IMR-90 (cell line): ENCODE data around the gene TMEM86B. TPM values are rescaled to one million over a fixed set of nuclear protein-coding genes. Genes with fewer than 3 reads are reported as not detected.

Source experiments
- microRNA-seq, 2 experiments: library from miRNA; stranded (forward) in 1 of 2; unstranded in 1 of 2; fragments of 10-50 nt in 1 of 2; fragments of <30 nt in 1 of 2; gene quantifications in 1 of 2; microRNA quantifications in 1 of 2; one replicate each; pipeline versions ENCODE3 to v1.1.0; 2013 to 2020; ENCODE audit not compliant: insufficient read depth in 1 of 2, insufficient read length in 1 of 2, unreplicated experiment in 1 of 2
- polyA plus RNA-seq, 3 experiments: library from polyadenylated mRNA; depleted of rRNA; stranded (reverse); fragments of >200 nt; gene quantifications; 2 replicates each; pipeline ENCODE4 v1.2.3, GENCODE V29; 2012; ENCODE audit warnings: low replicate concordance in 1 of 3
- small RNA-seq, 5 experiments: library from RNA; depleted of rRNA; stranded (forward); fragments of <200 nt; gene quantifications; one replicate each; pipeline ENCODE3, GENCODE V24; 2012
- total RNA-seq: library from RNA; depleted of rRNA; stranded (reverse); fragments of >200 nt; gene quantifications from 2 replicates; pipeline ENCODE4 v1.2.3, GENCODE V29; 2012; rRNA removed

Gene TMEM86B
- total and polyA plus RNA-seq, 2 of the 4 experiments (the other 2 are of a cell fraction) = 0.18 to 2.4 TPM

Small RNA genes within 50 kb of the gene (microRNA-seq; reads per million reads assigned to microRNA genes)
- gene MIR6802 = 1.0 to 1.8 reads per million in 2 experiments
- 0 to 2.2 reads per million in 2 experiments for gene MIR6803
- gene MIR6804 = 2.2 to 6.2 reads per million in 2 experiments

Small RNA genes within 50 kb of the gene (small RNA-seq; reads per million reads assigned to genes)
- 0 to 0.57 (median 0) reads per million in 5 experiments for gene MIR6802
- 0 reads per million in 5 experiments for gene MIR6803
- gene MIR6804 = 0 reads per million in 5 experiments

Other genes with a start within 250 kb of the TMEM86B start
- gene GP6, start 190.5 kb downstream of the TMEM86B start, total RNA-seq = not detected in 2 replicates
- gene GP6, start 190.5 kb downstream of the TMEM86B start, polyA plus RNA-seq (2012; rRNA removed) = 0.03 TPM in 1 of 2 replicates, not detected in the other
- gene RDH13, start 165.6 kb downstream of the TMEM86B start, total RNA-seq = 7.5 and 8.3 TPM in 2 replicates
- 6.9 and 7.8 TPM in 2 replicates for gene RDH13, start 165.6 kb downstream of the TMEM86B start, polyA plus RNA-seq (2012; rRNA removed)
- 0.90 and 1.9 TPM in 2 replicates for gene EPS8L1, start 152.9 kb downstream of the TMEM86B start, total RNA-seq
- gene EPS8L1, start 152.9 kb downstream of the TMEM86B start, polyA plus RNA-seq (2012; rRNA removed) = 2.9 and 3.1 TPM in 2 replicates
- 21.1 and 21.5 TPM in 2 replicates for gene PPP1R12C, start 111.1 kb downstream of the TMEM86B start, total RNA-seq
- gene PPP1R12C, start 111.1 kb downstream of the TMEM86B start, polyA plus RNA-seq (2012; rRNA removed) = 81.4 and 104 TPM in 2 replicates
- 1.3 and 3.1 TPM in 2 replicates for gene TNNT1, start 79.6 kb downstream of the TMEM86B start, total RNA-seq
- 2.5 and 2.6 TPM in 2 replicates for gene TNNT1, start 79.6 kb downstream of the TMEM86B start, polyA plus RNA-seq (2012; rRNA removed)
- not detected in 2 replicates for gene TNNI3, start 71.0 kb downstream of the TMEM86B start, total RNA-seq
- gene TNNI3, start 71.0 kb downstream of the TMEM86B start, polyA plus RNA-seq (2012; rRNA removed) = not detected in 2 replicates
- 0.28 TPM in 1 of 2 replicates, not detected in the other for gene DNAAF3, start 62.1 kb downstream of the TMEM86B start, total RNA-seq
- gene DNAAF3, start 62.1 kb downstream of the TMEM86B start, polyA plus RNA-seq (2012; rRNA removed) = 0.34 TPM in 2 replicates
- gene SYT5, start 48.5 kb downstream of the TMEM86B start, total RNA-seq = under 0.01 TPM in 2 replicates
- 0.15 TPM in 1 of 2 replicates, not detected in the other for gene SYT5, start 48.5 kb downstream of the TMEM86B start, polyA plus RNA-seq (2012; rRNA removed)
- gene PTPRH, start 19.3 kb downstream of the TMEM86B start, total RNA-seq = 1.7 and 3.4 TPM in 2 replicates
- 1.3 and 1.7 TPM in 2 replicates for gene PTPRH, start 19.3 kb downstream of the TMEM86B start, polyA plus RNA-seq (2012; rRNA removed)
- 19.9 and 20.0 TPM in 2 replicates for gene PPP6R1, start 30.3 kb upstream of the TMEM86B start, total RNA-seq
- gene PPP6R1, start 30.3 kb upstream of the TMEM86B start, polyA plus RNA-seq (2012; rRNA removed) = 50.1 and 50.2 TPM in 2 replicates
- 19.7 and 21.0 TPM in 2 replicates for gene HSPBP1, start 51.3 kb upstream of the TMEM86B start, total RNA-seq
- 43.2 and 52.5 TPM in 2 replicates for gene HSPBP1, start 51.3 kb upstream of the TMEM86B start, polyA plus RNA-seq (2012; rRNA removed)
- gene BRSK1, start 55.2 kb upstream of the TMEM86B start, total RNA-seq = 1.9 and 2.5 TPM in 2 replicates
- gene BRSK1, start 55.2 kb upstream of the TMEM86B start, polyA plus RNA-seq (2012; rRNA removed) = 22.3 and 31.1 TPM in 2 replicates
- gene TMEM150B, start 96.6 kb upstream of the TMEM86B start, total RNA-seq = not detected in 2 replicates
- gene TMEM150B, start 96.6 kb upstream of the TMEM86B start, polyA plus RNA-seq (2012; rRNA removed) = not detected in 2 replicates
- gene KMT5C, start 111.1 kb upstream of the TMEM86B start, total RNA-seq = 1.8 and 1.9 TPM in 2 replicates
- 5.9 and 6.9 TPM in 2 replicates for gene KMT5C, start 111.1 kb upstream of the TMEM86B start, polyA plus RNA-seq (2012; rRNA removed)
- gene COX6B2, start 126.0 kb upstream of the TMEM86B start, total RNA-seq = not detected in 2 replicates
- 0.19 and 0.39 TPM in 2 replicates for gene COX6B2, start 126.0 kb upstream of the TMEM86B start, polyA plus RNA-seq (2012; rRNA removed)
- not detected in 2 replicates for gene GARIN5B, start 134.5 kb upstream of the TMEM86B start, total RNA-seq
- gene GARIN5B, start 134.5 kb upstream of the TMEM86B start, polyA plus RNA-seq (2012; rRNA removed) = not detected in 2 replicates
- 14.3 and 15.6 TPM in 2 replicates for gene IL11, start 141.7 kb upstream of the TMEM86B start, total RNA-seq
- gene IL11, start 141.7 kb upstream of the TMEM86B start, polyA plus RNA-seq (2012; rRNA removed) = 33.6 and 38.9 TPM in 2 replicates
- not detected in 2 replicates for gene TMEM190, start 148.1 kb upstream of the TMEM86B start, total RNA-seq
- gene TMEM190, start 148.1 kb upstream of the TMEM86B start, polyA plus RNA-seq (2012; rRNA removed) = 1.4 and 1.6 TPM in 2 replicates
- not detected in 2 replicates for gene TMEM238, start 155.5 kb upstream of the TMEM86B start, total RNA-seq
- gene TMEM238, start 155.5 kb upstream of the TMEM86B start, polyA plus RNA-seq (2012; rRNA removed) = not detected in 2 replicates
- 386 and 998 TPM in 2 replicates for gene RPL28, start 157.2 kb upstream of the TMEM86B start, total RNA-seq
- 1,428 and 1,693 TPM in 2 replicates for gene RPL28, start 157.2 kb upstream of the TMEM86B start, polyA plus RNA-seq (2012; rRNA removed)
- 69.5 and 74.4 TPM in 2 replicates for gene UBE2S, start 179.0 kb upstream of the TMEM86B start, total RNA-seq
- gene UBE2S, start 179.0 kb upstream of the TMEM86B start, polyA plus RNA-seq (2012; rRNA removed) = 104 and 177 TPM in 2 replicates
- not detected in 2 replicates for gene SHISA7, start 214.5 kb upstream of the TMEM86B start, total RNA-seq
- gene SHISA7, start 214.5 kb upstream of the TMEM86B start, polyA plus RNA-seq (2012; rRNA removed) = 0.03 TPM in 1 of 2 replicates, not detected in the other
- gene ISOC2, start 232.9 kb upstream of the TMEM86B start, total RNA-seq = 46.7 and 56.1 TPM in 2 replicates
- 82.1 and 119 TPM in 2 replicates for gene ISOC2, start 232.9 kb upstream of the TMEM86B start, polyA plus RNA-seq (2012; rRNA removed)
- not detected in 2 replicates for gene C19orf85, start 236.0 kb upstream of the TMEM86B start, total RNA-seq
- not detected in 2 replicates for gene C19orf85, start 236.0 kb upstream of the TMEM86B start, polyA plus RNA-seq (2012; rRNA removed)
- gene ZNF628, start 247.9 kb upstream of the TMEM86B start, total RNA-seq = 0.18 and 0.28 TPM in 2 replicates
- gene ZNF628, start 247.9 kb upstream of the TMEM86B start, polyA plus RNA-seq (2012; rRNA removed) = 1.9 and 2.6 TPM in 2 replicates